Measurements from ENCODE around the gene TSSC4. TPM values are rescaled to one million over a fixed set of nuclear protein-coding genes. Genes with fewer than 3 reads are reported as not detected.

The TSSC4 gene
- total and polyA plus RNA-seq, 9 of the 15 experiments (the other 6 are each of a cell fraction or from before 2014, with no cell fraction given), result 0.41 to 54.2 (median 11.0) TPM

- 0 out of 2 replicates have a peak, but pooled peaks have one; percentile 85 for TF ChIP-seq HOMEZ (CRISPR knock-in tag; IDR thresholded peaks at IDR 0.05)
- TF ChIP-seq, protein P1, sequence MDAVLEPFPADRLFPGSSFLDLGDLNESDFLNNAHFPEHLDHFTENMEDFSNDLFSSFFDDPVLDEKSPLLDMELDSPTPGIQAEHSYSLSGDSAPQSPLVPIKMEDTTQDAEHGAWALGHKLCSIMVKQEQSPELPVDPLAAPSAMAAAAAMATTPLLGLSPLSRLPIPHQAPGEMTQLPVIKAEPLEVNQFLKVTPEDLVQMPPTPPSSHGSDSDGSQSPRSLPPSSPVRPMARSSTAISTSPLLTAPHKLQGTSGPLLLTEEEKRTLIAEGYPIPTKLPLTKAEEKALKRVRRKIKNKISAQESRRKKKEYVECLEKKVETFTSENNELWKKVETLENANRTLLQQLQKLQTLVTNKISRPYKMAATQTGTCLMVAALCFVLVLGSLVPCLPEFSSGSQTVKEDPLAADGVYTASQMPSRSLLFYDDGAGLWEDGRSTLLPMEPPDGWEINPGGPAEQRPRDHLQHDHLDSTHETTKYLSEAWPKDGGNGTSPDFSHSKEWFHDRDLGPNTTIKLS (IDR thresholded peaks at IDR 0.05; ENCODE audit: borderline replicate concordance, low read depth), result peak; percentile 97
- TF ChIP-seq POLR2G (IDR thresholded peaks at IDR 0.05; ENCODE audit: low read depth, low read length), result peak; percentile 89
- TF ChIP-seq PHB (CRISPR knock-in tag; IDR thresholded peaks at IDR 0.05), result no peak
- TF ChIP-seq NFYB (IDR thresholded peaks at IDR 0.05; ENCODE audit: extremely low read depth, insufficient read length), result no peak
- TF ChIP-seq, protein P2, sequence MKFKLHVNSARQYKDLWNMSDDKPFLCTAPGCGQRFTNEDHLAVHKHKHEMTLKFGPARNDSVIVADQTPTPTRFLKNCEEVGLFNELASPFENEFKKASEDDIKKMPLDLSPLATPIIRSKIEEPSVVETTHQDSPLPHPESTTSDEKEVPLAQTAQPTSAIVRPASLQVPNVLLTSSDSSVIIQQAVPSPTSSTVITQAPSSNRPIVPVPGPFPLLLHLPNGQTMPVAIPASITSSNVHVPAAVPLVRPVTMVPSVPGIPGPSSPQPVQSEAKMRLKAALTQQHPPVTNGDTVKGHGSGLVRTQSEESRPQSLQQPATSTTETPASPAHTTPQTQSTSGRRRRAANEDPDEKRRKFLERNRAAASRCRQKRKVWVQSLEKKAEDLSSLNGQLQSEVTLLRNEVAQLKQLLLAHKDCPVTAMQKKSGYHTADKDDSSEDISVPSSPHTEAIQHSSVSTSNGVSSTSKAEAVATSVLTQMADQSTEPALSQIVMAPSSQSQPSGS (CRISPR knock-in tag; IDR thresholded peaks at IDR 0.05), result no peak
- TF ChIP-seq ZNF311 (CRISPR knock-in tag; IDR thresholded peaks at IDR 0.05), result no peak
- TF ChIP-seq FUS (optimal IDR thresholded peaks at IDR 0.05; ENCODE audit: low read depth, low read length), result no peak
- no peak; the same call in 1 of the 2 replicates for TF ChIP-seq CGGBP1 (CRISPR knock-in tag; IDR thresholded peaks at IDR 0.05)
- TF ChIP-seq ZNF77 (CRISPR knock-in tag; IDR thresholded peaks at IDR 0.05), result no peak
- TF ChIP-seq, protein P3, sequence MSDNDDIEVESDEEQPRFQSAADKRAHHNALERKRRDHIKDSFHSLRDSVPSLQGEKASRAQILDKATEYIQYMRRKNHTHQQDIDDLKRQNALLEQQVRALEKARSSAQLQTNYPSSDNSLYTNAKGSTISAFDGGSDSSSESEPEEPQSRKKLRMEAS (CRISPR knock-in tag; IDR thresholded peaks at IDR 0.05), result peak; percentile 58
- TF ChIP-seq LEF1 (IDR thresholded peaks at IDR 0.05), result no peak
- TF ChIP-seq ZNF263 (CRISPR knock-in tag; IDR thresholded peaks at IDR 0.05; ENCODE audit: borderline replicate concordance), result peak; percentile 36
- TF ChIP-seq SMARCE1 (IDR thresholded peaks at IDR 0.05), result no peak
- no peak for TF ChIP-seq BRF1 (IDR thresholded peaks at IDR 0.05; ENCODE audit: borderline replicate concordance, extremely low read depth, insufficient read length)
- peak; percentile 70 for TF ChIP-seq L3MBTL2 (IDR thresholded peaks at IDR 0.05)
- TF ChIP-seq ZNF354B (CRISPR knock-in tag; IDR thresholded peaks at IDR 0.05), result no peak
- TF ChIP-seq RBM17 (IDR thresholded peaks at IDR 0.05; ENCODE audit: borderline replicate concordance, low read depth, low read length), result no peak
- no peak; the same call in 1 of the 2 replicates for TF ChIP-seq ZNF436 (CRISPR knock-in tag; IDR thresholded peaks at IDR 0.05)
- TF ChIP-seq, protein P4, sequence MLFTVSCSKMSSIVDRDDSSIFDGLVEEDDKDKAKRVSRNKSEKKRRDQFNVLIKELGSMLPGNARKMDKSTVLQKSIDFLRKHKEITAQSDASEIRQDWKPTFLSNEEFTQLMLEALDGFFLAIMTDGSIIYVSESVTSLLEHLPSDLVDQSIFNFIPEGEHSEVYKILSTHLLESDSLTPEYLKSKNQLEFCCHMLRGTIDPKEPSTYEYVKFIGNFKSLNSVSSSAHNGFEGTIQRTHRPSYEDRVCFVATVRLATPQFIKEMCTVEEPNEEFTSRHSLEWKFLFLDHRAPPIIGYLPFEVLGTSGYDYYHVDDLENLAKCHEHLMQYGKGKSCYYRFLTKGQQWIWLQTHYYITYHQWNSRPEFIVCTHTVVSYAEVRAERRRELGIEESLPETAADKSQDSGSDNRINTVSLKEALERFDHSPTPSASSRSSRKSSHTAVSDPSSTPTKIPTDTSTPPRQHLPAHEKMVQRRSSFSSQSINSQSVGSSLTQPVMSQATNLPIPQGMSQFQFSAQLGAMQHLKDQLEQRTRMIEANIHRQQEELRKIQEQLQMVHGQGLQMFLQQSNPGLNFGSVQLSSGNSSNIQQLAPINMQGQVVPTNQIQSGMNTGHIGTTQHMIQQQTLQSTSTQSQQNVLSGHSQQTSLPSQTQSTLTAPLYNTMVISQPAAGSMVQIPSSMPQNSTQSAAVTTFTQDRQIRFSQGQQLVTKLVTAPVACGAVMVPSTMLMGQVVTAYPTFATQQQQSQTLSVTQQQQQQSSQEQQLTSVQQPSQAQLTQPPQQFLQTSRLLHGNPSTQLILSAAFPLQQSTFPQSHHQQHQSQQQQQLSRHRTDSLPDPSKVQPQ (CRISPR knock-in tag; IDR thresholded peaks at IDR 0.05; ENCODE audit: borderline replicate concordance), result no peak
- 0 out of 2 replicates have a peak, but pooled peaks have one; percentile 16 for TF ChIP-seq HMG20A (CRISPR knock-in tag; conservative IDR thresholded peaks at IDR 0.05)
Measured at GRCh38 chr11:2400069-2400761, at the start of gene TSSC4 (continued).

Data from K562 (cell line).